HepG2 (cell line): Measurements from ENCODE around the gene APOC1. TPM values are rescaled to one million over a fixed set of nuclear protein-coding genes. Genes with fewer than 3 reads are reported as not detected.

Experiments
- ATAC-seq: fragments of 200-7000 bp; cut with Tn5 transposase; 3 replicates; pipeline ENCODE4 v1.9.1; 2020; ENCODE audit warnings: mild to moderate bottlenecking, moderate library complexity
- BruUV-seq: library from RNA; stranded (reverse); fragments of 400-500 nt; replicated peaks from 2 replicates; lab custom pipeline; 2021; lab: Mats Ljungman, UMichigan
- CTCF ChIA-PET: fragments of 300-600 bp; formaldehyde crosslinking; extraction: SDS; loops from one replicate; lab custom pipeline; 2021; ENCODE audit warnings: low total read pairs, inconsistent platforms, low intra/inter-chr PET ratio; lab: Yijun Ruan, JAX
- POLR2A ChIA-PET: fragments of 350-600 bp; sonication (Branson Sonifier 250); formaldehyde crosslinking; loops from one replicate; lab custom pipeline; 2020; ENCODE audit warnings: antibody characterized with exemption, inconsistent platforms; lab: Yijun Ruan, JAX
- DNase-seq: peaks from one replicate; pipeline ENCODE4 v3.0.0-alpha.2; 2015; ENCODE audit warnings: low spot score
- FAIRE-seq: peaks from 3 replicates; lab custom pipeline; 2011; peaks lifted over from hg19 to GRCh38; lab: Jason Lieb, UNC
- H2AFZ ChIP-seq: one replicate; pipeline ENCODE4 v1.6.1; 2011; ENCODE audit warnings: low read length, inconsistent platforms
- H3K27ac ChIP-seq: fragments of 300-600 bp; 3 replicates; pipeline ENCODE4 v1.8.0; 2011; ENCODE audit warnings: mixed run types, mild to moderate bottlenecking, mixed read lengths, low read length, inconsistent platforms; ENCODE audit not compliant: insufficient read depth; ENCODE audit errors: extremely low read length
- H3K27me3 ChIP-seq, 2 experiments: fragments of 200-600 bp in 1 of 2; 2 replicates in 1 of 2; 3 replicates in 1 of 2; pipeline versions ENCODE4 v1.6.0 to v1.8.0; 2011; ENCODE audit warnings: low read length in 2 of 2, mild to moderate bottlenecking in 2 of 2, moderate library complexity in 2 of 2, inconsistent platforms in 1 of 2; ENCODE audit not compliant: insufficient read depth in 2 of 2, control insufficient read depth in 1 of 2
- H3K36me3 ChIP-seq, 2 experiments: fragments of 200-600 bp in 1 of 2; replicated peaks in 1 of 2; 2 replicates in 1 of 2; 3 replicates in 1 of 2; pipeline versions ENCODE4 v1.5.1 to v1.8.0; 2011; ENCODE audit warnings: low read length in 2 of 2, inconsistent platforms in 1 of 2; ENCODE audit not compliant: insufficient read depth in 2 of 2, control insufficient read depth in 1 of 2
- H3K4me1 ChIP-seq: 2 replicates; pipeline ENCODE4 v1.5.1; 2012; ENCODE audit warnings: low read length, inconsistent platforms; ENCODE audit not compliant: insufficient read depth
- H3K4me2 ChIP-seq: 2 replicates; pipeline ENCODE4 v1.6.0; 2011; ENCODE audit warnings: low read depth, low read length, inconsistent platforms
- H3K4me3 ChIP-seq, 3 experiments: fragments of 200-600 bp in 1 of 3; sonication (generic), shearing (Covaris generic) in 1 of 3; replicated peaks in 1 of 3; 2 replicates each; pipeline ENCODE4 v1.5.1; 2011 to 2016; ENCODE audit warnings: low read length in 3 of 3, inconsistent platforms in 2 of 3, low read depth in 2 of 3, mild to moderate bottlenecking in 2 of 3, control low read depth in 1 of 3, mixed read lengths in 1 of 3; ENCODE audit not compliant: insufficient read depth in 1 of 3
- H3K79me2 ChIP-seq: one replicate; pipeline ENCODE4 v1.6.1; 2011; ENCODE audit warnings: low read length, inconsistent platforms; ENCODE audit not compliant: insufficient read depth
- H3K9ac ChIP-seq: 2 replicates; pipeline ENCODE4 v1.6.0; 2011; ENCODE audit warnings: mild to moderate bottlenecking, low read depth, low read length, inconsistent platforms; ENCODE audit not compliant: insufficient read depth
- H3K9me3 ChIP-seq: 2 replicates; pipeline ENCODE4 v1.5.1; 2012; ENCODE audit warnings: mild to moderate bottlenecking, low read length
- H4K20me1 ChIP-seq: 2 replicates; pipeline ENCODE4 v1.6.0; 2011; ENCODE audit warnings: inconsistent platforms, mild to moderate bottlenecking, low read length, moderate library complexity; ENCODE audit not compliant: insufficient read depth
- AGO2 ChIP-seq: fragments of 200-400 bp; formaldehyde crosslinking; optimal IDR thresholded peaks from 2 replicates; pipeline ENCODE3; 2017; ENCODE audit warnings: mild to moderate bottlenecking, low read depth, low read length, moderate library complexity
- DNMT1 ChIP-seq: sonication (generic); formaldehyde crosslinking; IDR thresholded peaks from 2 replicates; pipeline ENCODE4 v1.5.1; 2020; ENCODE audit warnings: mild to moderate bottlenecking, missing genetic modification reagents
- GATA4 ChIP-seq: sonication (generic); IDR thresholded peaks from 2 replicates; pipeline ENCODE4 v1.6.1; 2016; ENCODE audit warnings: antibody characterized with exemption, low read depth, borderline replicate concordance
- RBFOX2 ChIP-seq: fragments of 200-400 bp; formaldehyde crosslinking; IDR thresholded peaks from 2 replicates; pipeline ENCODE4 v1.6.1; 2017; ENCODE audit warnings: low read depth, mild to moderate bottlenecking, low read length
- ZFYVE20 ChIP-seq: sonication (generic); formaldehyde crosslinking; IDR thresholded peaks from 2 replicates; pipeline ENCODE4 v1.8.0; 2023; ENCODE audit warnings: low read depth, mild to moderate bottlenecking, moderate library complexity, missing genetic modification reagents, borderline replicate concordance
- ZNF350 ChIP-seq: sonication (generic); formaldehyde crosslinking; IDR thresholded peaks from 2 replicates; pipeline ENCODE4 v1.4.0; 2020; ENCODE audit warnings: mild to moderate bottlenecking, low read depth, missing genetic modification reagents, borderline replicate concordance
- WGBS: methylation state at CpG from one replicate; pipeline ENCODE4 v1.1.6; 2017; ENCODE audit warnings: low lambda C conversion rate; 5-methylcytosine and 5-hydroxymethylcytosine counted together
- in situ Hi-C: cut with HindIII; loops from 2 replicates; pipeline ENCODE4 v1.10.0; 2017; ENCODE audit warnings: low pct_unique_long_range_greater_than_20kb; ENCODE audit not compliant: extremely low pct_ligation_motif_present
- intact Hi-C: fragments of 100-400 bp; cut with micrococcal nuclease; formaldehyde crosslinking; loops from one replicate; pipeline ENCODE4 v1.10.0; 2022; ENCODE audit not compliant: unreplicated experiment
- polyA plus RNA-seq, 8 experiments: library from polyadenylated mRNA; depleted of rRNA in 3 of 8; stranded (reverse) in 7 of 8; unstranded in 1 of 8; fragments of >200 nt; fragmentation: Illumina TruSeq in 4 of 8; extraction: Trizol in 4 of 8; gene quantifications; 2 replicates each; pipeline versions ENCODE4 v1.2.1 to v1.2.3, GENCODE V29; 2011 to 2016; ENCODE audit warnings: low read depth in 4 of 8, missing spikeins in 1 of 8, mixed read lengths in 1 of 8; ENCODE audit not compliant: insufficient read depth in 1 of 8
- total RNA-seq, 5 experiments: library from RNA; depleted of rRNA; stranded (reverse); fragments of >200 nt; fragmentation: Illumina TruSeq; extraction: Trizol; gene quantifications; 2 replicates each; pipeline ENCODE4 v1.2.3, GENCODE V29; 2016; ENCODE audit warnings: low read depth in 1 of 5
- TF ChIP-seq, protein P1 (sequence below): IDR thresholded peaks from 2 replicates; pipeline ENCODE4 v1.6.1; 2016; ENCODE audit warnings: low read depth
- TF ChIP-seq, protein P2 (sequence below): IDR thresholded peaks from 2 replicates; pipeline ENCODE4 v1.6.1; 2012; ENCODE audit warnings: inconsistent platforms
- TF ChIP-seq, protein P3 (sequence below): sonication (generic); formaldehyde crosslinking; IDR thresholded peaks from 2 replicates; pipeline ENCODE4 v1.4.0; 2020; ENCODE audit warnings: missing genetic modification reagents, borderline replicate concordance
- TF ChIP-seq, protein P4 (sequence below): IDR thresholded peaks from 2 replicates; pipeline ENCODE4 v1.6.1; 2016; ENCODE audit warnings: control low read depth
- TF ChIP-seq, protein P5 (sequence below): sonication (generic); formaldehyde crosslinking; IDR thresholded peaks from 2 replicates; pipeline ENCODE4 v1.8.1; 2023; ENCODE audit warnings: mild to moderate bottlenecking, inconsistent platforms, moderate library complexity, missing genetic modification reagents, borderline replicate concordance

The APOC1 gene
- total and polyA plus RNA-seq, 2 of the 13 experiments (the other 11 are each of a cell fraction or from before 2014, with no cell fraction given), result 600 to 1,235 TPM

DNA sequence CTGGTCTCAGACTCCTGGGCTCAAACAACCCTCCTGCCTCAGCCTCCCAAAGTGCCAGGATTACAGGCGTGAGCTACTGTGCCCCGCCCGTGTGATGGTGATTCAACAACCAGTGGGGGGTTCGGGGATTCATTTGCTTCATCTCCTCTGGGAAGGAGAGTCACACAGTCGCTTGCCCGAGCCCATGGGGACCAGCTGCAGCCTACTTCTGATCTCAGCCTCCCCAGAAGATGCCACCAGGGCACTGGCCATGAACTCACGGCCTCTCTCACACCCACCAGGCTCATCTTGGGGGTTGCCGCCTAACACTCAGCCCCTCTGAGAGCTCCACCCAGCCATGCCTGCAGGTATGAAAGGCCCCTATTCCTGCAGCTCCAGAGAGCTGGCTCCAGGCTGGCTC lies 16.6 kb upstream of the APOC1 start:
- Histone ChIP-seq H3K79me2 (peaks cover 28% of the 10 kb centered on the region), H3K36me3 (peaks cover 60 to 80% of the 10 kb centered on the region in 2 experiments), H2AFZ (no peak overlapping the region), H3K4me2 (no peak overlapping the region), H3K27ac (no peak overlapping the region), H3K9me3 (no peaks in the 10 kb centered on the region), H3K4me3 (no peak overlapping the region), H4K20me1 (no peaks in the 10 kb centered on the region), H3K27me3 (no peaks in the 10 kb centered on the region), H3K9ac (no peak overlapping the region), H3K4me1 (peaks cover 16% of the 10 kb centered on the region)
- DNase-seq (no peak), ATAC-seq (no peak), FAIRE-seq (no peak)
- 98% methylated on average over 7 of the region's 8 CpGs for WGBS
- ChIA-PET CTCF (no interaction called here), POLR2A (no interaction called here)
- in situ Hi-C loops, result no loop called here
- BruUV-seq, result no TSS peak
- intact Hi-C loops, result no loop called here
- TF ChIP-seq ZNF350 (no peak), DNMT1 (no peak), AGO2 (peak; percentile 44)
- TF ChIP-seq, protein P1, sequence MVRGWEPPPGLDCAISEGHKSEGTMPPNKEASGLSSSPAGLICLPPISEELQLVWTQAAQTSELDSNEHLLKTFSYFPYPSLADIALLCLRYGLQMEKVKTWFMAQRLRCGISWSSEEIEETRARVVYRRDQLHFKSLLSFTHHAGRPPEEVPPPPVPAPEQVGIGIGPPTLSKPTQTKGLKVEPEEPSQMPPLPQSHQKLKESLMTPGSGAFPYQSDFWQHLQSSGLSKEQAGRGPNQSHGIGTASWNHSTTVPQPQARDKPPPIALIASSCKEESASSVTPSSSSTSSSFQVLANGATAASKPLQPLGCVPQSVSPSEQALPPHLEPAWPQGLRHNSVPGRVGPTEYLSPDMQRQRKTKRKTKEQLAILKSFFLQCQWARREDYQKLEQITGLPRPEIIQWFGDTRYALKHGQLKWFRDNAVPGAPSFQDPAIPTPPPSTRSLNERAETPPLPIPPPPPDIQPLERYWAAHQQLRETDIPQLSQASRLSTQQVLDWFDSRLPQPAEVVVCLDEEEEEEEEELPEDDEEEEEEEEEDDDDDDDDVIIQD (CRISPR knock-in tag), result no peak
- TF ChIP-seq, protein P2, sequence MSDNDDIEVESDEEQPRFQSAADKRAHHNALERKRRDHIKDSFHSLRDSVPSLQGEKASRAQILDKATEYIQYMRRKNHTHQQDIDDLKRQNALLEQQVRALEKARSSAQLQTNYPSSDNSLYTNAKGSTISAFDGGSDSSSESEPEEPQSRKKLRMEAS, result no peak
- TF ChIP-seq, all 625 proteins: peak for 1

DNA sequence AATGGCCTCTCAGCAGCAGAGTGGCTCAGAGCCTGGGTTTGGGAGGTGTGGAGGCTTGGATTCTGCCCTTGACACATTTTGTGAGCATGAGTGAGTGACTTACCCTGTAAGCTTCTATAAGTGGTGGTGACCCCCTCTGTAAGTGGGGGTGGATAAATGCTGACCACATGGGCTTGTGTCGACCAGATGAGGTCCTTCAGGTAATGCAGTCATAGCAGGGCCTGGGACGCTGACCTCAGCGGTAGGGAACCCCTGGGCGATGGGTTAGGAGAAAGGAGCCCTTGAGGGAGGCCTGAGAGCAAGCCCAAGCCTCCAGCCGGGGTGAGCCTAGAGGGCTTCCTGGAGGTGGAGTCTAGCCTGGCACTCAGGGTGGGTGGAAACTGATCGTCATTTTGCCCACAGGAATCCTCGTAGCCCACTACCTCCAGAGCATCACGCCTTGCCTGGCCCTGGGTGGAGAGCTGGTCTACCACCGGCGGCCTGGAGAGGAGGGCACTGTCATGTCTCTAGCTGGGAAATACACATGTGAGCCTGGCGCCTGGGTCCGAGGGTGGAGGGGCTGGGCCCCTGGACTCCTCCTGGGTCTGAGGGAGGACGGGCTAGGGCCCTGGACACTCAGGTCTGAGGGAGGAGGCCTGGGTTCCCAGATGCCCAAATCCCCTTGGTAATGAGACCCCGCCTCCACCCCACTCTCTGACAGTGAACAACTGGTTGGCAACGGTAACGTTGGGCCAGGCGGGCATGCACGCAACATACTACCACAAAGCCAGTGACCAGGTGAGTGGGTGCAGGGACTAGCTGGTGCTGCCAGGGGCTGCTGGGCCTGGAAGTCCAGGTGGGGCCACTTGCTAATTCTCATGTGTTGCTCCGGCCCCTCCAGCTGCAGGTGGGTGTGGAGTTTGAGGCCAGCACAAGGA lies 13.8 kb upstream of the APOC1 start:
- intact Hi-C loops (no loop called here), in situ Hi-C loops (no loop called here)
- Histone ChIP-seq H3K4me1 (peaks cover 30% of the 10 kb centered on the region), H3K4me3 (no peak overlapping the region), H3K79me2 (peaks cover 8% of the 10 kb centered on the region), H2AFZ (no peak overlapping the region), H3K36me3 (peaks cover 43 to 57% of the 10 kb centered on the region in 2 experiments), H4K20me1 (no peaks in the 10 kb centered on the region), H3K4me2 (no peak overlapping the region), H3K9ac (no peak overlapping the region), H3K27me3 (no peaks in the 10 kb centered on the region), H3K27ac (no peak overlapping the region), H3K9me3 (no peaks in the 10 kb centered on the region)
- ChIA-PET CTCF (no interaction called here), POLR2A (no interaction called here)
- no peak for ATAC-seq
- no TSS peak for BruUV-seq
- no peak for FAIRE-seq
- WGBS, result 97% methylated on average over 12 of the region's 19 CpGs
- DNase-seq, result no peak
- TF ChIP-seq, protein P3, sequence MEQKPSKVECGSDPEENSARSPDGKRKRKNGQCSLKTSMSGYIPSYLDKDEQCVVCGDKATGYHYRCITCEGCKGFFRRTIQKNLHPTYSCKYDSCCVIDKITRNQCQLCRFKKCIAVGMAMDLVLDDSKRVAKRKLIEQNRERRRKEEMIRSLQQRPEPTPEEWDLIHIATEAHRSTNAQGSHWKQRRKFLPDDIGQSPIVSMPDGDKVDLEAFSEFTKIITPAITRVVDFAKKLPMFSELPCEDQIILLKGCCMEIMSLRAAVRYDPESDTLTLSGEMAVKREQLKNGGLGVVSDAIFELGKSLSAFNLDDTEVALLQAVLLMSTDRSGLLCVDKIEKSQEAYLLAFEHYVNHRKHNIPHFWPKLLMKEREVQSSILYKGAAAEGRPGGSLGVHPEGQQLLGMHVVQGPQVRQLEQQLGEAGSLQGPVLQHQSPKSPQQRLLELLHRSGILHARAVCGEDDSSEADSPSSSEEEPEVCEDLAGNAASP (CRISPR knock-in tag), result no peak
- TF ChIP-seq GATA4 (no peak), ZFYVE20 (CRISPR knock-in tag) (no peak), RBFOX2 (peak; percentile 47; the same call in 1 of the 2 replicates)
- TF ChIP-seq, protein P4, sequence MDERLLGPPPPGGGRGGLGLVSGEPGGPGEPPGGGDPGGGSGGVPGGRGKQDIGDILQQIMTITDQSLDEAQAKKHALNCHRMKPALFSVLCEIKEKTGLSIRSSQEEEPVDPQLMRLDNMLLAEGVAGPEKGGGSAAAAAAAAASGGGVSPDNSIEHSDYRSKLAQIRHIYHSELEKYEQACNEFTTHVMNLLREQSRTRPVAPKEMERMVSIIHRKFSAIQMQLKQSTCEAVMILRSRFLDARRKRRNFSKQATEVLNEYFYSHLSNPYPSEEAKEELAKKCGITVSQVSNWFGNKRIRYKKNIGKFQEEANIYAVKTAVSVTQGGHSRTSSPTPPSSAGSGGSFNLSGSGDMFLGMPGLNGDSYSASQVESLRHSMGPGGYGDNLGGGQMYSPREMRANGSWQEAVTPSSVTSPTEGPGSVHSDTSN (CRISPR knock-in tag), result no peak
- TF ChIP-seq, protein P5, sequence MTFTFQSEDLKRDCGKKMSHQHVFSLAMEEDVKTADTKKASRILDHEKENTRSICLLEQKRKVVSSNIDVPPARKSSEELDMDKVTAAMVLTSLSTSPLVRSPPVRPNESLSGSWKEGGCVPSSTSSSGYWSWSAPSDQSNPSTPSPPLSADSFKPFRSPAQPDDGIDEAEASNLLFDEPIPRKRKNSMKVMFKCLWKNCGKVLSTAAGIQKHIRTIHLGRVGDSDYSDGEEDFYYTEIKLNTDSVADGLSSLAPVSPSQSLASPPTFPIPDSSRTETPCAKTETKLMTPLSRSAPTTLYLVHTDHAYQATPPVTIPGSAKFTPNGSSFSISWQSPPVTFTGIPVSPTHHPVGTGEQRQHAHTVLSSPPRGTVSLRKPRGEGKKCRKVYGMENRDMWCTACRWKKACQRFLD (CRISPR knock-in tag), result no peak
